AG20443 (cell line): Measurements from ENCODE around the gene GAGE13.
"Not testable (repeated sequence)": the region's sequence is repeated elsewhere in the genome, so short reads cannot be mapped to it uniquely, and the experiment has no call there.

ENCODE experiments used
- DNase-seq: peaks from one replicate; pipeline ENCODE4 v3.0.0; 2012; ENCODE audit warnings: low spot score, mixed read lengths

GAGE13 gene, protein sequence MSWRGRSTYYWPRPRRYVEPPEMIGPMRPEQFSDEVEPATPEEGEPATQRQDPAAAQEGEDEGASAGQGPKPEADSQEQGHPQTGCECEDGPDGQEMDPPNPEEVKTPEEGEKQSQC

DNA sequence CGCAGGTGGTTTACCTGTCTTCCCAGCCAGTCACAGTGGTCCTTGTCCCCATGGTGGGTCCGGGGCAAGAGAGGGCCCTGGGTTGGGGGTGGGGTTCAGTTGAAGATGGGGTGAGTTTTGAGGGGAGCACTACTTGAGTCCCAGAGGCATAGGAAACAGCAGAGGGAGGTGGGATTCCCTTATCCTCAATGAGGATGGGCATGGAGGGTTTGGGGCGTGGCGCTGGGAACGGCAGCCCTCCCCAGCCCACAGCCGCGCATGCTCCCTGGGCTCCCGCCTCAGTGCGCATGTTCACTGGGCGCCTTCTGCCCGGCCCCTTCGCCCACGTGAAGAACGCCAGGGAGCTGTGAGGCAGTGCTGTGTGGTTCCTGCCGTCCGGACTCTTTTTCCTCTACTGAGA is at the start of gene GAGE13:
GAGE13 (plus strand) TSS at position 301 of the 400 bp plus-strand sequence. CDS start 1,156 bp downstream, outside the sequence.
- DNase-seq, result not testable (repeated sequence)

DNA sequence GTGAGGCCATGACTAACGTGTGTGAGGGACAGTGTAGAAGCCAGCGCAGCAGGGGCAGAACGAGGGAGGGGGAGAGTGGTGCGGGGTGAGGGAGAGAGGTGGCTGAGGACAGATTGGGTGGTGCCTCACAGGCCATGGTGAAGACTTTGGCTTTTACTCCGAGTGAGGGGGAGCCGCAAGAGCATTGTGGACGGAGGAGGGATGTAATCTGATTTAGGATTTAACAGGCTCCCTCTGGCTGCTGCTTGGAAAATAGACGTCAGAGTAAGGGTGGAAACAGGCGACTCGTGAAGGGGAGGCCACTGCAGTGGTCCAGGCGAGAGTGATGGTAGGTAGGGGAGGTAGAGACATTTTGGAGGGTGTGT is 48.8 kb upstream of the GAGE13 start:
- peak; percentile 29 for DNase-seq

DNA sequence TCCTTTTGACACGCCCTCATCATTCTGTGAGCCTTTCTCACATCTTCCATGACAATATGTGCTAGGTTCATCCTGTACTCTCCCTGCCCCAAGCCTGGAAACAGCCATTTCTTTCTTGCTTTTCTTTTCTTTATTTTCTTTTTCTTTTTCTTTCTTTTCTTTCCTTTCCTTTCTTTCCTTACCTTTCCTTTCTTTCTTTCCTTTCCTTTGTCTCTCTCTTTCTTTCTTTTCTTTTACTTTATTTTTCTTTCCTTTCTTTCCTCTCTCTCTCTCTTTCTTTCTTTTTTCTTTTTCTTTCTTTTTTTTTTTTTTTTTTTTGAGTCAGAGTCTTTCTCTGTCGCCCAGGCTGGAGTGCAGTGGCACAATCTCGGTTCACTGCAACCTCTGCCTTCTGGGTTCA is 47.2 kb upstream of the GAGE13 start:
- no peak for DNase-seq

DNA sequence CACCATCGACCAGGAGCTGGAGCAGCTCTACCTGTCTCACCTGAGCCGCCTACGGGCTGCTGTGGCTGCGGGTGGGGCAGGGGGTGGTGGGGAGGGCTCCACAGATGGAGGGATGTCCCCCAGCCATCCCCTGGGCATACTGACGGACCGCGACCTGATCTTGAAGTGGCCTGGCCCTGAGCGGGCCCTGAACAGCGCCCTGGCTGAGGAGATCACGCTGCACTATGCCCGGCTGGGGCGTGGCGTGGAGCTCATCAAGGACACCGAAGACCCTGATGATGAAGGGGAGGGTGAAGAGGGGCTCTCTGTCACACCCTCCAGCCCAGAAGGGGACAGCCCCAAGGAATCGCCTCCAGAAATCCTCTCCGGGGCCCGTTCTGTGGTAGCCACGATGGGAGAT is 45.2 kb upstream of the GAGE13 start:
- DNase-seq, result no peak

DNA sequence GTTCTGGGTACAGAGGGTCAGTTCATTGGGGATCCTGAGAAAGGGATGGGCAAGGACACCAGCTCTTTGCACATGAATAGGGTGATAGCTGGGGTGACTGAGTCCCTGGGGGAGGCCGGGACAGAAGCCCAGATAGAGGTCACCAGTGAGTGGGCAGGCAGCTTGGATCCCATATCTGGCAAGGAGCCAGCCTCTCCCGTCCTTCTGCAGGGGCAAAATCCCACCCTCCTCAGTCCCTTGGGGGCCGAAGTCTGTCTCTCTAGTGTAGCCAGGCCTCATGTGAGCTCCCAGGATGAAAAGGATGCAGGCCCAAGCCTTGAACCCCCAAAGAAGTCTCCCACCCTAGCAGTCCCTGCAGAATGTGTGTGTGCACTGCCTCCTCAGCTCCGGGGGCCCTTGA is 44.8 kb upstream of the GAGE13 start:
- DNase-seq, result no peak

DNA sequence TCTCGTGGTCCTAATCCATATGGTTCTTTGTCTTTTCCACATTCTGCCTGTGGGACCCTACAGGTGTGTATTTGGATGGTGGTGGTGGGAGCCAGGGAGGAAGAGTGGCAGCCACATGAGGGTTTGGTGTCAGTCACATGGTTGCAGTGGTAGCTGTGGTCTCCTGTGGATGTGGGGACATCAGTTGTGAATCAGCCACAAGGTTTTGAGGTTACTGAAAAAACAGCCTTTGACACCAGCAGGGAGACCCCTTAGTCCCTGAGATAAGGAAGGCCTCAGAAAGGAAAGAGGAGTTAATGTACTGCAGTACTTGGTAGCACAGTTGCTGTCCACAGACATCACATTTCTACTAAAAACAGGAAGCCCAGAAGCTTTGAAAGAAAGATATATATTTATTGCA is 43.7 kb upstream of the GAGE13 start:
- DNase-seq, result no peak

DNA sequence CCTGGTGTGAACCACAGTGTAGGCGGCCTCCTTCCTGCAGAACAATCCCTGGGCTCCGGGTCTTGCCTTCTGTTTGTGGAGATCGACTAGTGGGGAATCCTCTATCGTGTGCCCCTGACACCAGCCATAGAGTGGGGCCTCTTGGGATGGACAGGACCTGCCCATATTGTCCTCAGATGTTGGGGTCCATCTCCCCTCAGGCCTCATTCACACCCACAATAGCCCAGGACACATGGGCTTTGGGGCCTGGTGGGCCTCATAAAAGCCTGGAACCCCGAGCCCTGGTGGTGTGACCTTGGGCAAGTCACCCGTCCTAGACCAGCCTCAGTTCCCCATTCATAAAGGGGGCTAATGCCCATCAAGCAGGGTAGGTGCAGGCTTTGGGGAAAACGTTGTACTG is 41.2 kb upstream of the GAGE13 start:
- DNase-seq, result no peak

DNA sequence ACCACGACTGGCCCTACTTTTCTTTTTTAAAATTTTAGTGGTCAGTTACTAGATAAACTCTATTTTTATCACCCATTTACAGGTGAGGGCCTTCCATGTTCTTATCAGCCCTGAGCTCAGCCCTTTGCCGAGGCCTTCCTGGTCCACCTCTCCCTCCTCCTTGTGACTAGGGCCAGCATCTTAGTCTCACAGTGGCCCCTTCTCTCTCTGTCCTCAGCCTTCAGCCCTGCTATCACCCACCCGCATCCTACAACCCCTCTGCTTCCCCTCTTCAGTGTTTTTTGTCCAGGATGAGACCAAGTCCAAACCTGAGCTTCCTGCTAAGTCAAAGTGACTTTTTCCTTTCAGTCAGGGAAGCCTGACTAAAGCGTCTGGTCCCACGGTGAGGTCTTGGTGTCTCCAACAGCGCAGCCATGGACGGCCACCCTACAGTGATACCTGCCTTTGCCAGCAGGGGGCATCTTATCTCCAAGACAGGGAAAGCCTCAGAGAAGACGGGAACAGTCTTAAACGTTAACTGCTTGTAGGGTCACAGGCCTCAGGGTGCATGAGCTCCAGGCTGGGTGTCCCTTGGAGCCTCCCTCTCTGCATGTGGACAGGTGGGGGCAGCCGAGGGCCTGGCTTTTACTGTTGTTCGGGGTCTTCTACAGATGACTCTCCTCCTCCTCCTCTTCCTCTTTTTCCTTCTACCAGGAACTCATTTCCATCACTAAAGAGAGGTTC is 39.6 kb upstream of the GAGE13 start:
- DNase-seq, result peak; percentile 51

DNA sequence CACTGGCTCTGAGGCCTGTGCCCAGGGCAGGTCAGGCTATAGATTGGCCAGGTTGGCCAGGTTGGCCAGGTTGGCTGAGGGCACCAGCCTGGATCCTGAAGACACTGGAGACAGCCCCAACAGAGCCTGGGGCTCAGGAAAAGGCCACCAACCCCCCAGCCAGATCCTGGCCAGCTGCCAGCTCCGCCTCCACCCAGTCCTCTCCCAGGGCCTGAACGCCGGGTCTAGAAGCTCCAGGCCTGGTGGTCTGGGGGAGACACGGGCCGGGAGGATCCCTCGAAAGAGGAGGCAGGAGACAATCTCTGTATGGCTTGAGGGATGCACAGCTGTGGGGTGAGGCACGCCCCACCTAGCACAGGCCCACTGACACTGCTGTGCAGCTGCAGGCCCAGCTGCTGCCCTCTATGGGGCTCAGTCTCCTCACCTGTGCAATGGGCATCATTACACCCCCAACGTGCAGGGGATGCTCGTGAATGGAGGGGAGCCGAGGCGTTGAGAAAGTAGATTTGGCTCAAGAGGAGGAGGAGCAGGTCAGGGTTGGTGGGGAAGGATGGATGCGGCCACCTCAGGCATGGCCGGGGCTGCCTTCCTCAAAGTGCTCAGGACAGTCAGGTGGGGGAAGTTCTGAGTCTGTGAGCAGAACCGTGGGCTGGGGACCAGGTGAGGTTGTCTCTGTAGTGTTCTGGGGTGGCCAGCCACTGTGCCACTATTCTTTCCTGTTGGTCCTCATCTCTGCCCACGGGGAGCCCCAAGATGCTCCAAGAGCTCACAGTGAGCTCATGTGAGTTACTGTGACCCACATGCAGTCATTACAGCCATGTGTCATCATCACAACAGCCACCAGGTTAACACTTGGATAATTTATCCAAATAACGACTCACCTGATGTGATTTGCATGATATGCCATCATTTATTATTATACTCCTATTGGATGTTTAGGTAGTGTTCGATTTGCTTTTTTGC is 38.7 kb upstream of the GAGE13 start:
- DNase-seq, result no peak

DNA sequence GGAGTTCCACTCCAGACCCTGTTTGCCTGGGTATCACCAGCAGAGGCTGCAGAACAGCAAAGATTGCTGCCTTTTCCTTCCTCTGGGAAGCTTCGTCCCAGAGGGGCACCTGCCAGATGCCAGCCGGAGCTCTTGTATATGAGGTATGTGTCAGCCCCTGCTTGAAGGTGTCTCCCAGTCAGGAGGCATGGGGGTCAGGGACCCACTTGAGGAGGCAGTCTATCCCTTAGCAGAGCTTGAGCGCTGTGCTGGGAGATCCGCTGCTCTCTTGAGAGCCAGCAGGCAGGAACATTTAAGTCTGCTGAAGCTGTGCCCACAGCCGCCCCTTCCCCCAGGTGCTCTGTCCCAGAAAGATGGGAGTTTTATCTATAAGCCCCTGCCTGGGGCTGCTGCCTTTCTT is 32.1 kb upstream of the GAGE13 start:
- not testable (repeated sequence) for DNase-seq

DNA sequence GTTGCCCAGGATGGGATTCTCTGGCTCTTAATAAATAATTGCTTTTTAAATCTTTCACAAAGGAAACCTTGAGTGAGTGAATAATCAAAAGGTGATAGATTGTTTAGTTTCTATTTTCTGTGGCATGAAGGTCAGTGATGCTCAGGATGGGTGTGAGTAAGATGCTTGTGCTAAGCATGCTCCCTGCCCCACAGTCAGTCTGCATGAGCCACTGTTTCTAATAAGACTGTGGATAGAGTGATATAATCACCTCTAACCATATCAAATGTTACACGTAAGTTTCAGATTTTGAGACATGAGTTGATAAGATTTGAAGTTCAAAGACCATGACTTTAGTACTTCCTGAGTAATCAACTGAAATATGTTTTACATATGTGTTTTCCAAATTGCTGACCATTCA is 30.7 kb upstream of the GAGE13 start:
- DNase-seq, result no peak

DNA sequence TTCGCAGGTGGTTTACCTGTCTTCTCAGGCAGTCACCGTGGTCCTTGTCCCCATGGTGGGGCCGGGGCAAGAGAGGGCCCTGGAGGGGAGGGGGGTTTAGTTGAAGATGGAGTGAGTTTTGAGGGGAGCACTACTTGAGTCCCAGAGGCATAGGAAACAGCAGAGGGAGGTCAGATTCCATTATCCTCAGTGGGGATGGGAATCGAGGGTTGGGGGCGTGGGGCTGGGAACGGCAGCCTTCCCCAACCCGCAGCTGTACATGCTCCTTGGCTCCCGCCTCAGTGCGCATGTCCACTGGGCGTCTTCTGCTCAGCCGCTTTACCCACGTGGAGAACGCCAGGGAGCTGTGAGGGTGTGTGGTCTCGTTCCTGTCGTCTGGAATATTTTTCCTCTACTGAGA is 28.0 kb upstream of the GAGE13 start, which contains the start of gene GAGE10:
GAGE10 (plus strand) TSS at position 301 of the 400 bp plus-strand sequence. CDS start 1,214 bp downstream, outside the sequence.
- DNase-seq, result no peak

DNA sequence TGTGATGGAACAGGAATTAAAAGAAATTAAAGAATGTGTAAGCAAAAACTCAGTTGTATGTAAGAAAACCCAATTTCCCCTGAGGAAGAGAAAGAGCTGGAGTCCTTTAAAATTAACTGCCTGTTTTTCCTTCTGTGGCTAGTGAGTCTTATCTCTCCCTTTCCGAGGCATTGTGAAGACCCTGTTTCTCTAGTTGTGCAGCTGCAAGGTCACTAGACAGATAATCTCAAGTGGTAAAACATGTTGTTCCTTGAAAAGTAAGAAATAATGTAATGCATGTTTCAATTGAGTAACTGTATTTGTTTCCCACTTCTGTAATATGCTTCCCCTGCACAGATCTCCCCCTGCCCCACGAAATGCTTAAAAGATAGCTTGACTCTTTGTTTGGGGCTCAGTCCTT is 23.6 kb upstream of the GAGE13 start:
- DNase-seq, result not testable (repeated sequence)

DNA sequence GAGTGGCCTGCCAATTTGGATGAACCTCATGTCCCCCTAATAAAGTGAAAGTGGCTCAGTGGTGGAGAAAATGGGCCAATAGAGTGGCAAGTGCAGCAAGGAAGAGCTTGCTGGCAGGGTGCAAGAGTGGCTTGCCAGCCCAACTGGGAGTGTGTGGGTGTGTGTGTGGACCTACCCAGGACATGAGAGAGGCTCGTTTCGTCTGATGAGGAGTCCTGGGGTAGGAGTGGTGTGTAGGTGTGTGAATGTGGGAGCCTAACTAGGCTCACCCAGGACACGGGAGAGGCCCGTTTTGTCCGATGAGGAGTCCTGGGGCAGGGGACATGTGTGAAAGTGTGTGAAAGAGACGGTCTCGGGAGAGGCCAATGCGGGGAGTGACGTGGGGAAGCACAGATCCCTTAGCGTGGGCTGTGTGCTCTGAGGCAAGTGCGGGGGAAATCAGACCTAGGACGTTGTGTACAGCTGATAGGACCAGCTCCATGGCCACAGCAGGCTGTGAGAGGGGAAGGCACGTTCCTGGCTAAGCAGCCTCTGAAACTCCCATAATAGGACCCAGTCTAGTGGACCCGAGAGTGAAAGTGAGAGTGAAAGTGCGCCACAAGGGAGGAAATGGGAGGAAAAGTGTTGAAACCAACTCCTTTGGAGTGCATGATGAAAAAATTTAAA is 22.6 kb upstream of the GAGE13 start:
- peak; percentile 14 for DNase-seq

DNA sequence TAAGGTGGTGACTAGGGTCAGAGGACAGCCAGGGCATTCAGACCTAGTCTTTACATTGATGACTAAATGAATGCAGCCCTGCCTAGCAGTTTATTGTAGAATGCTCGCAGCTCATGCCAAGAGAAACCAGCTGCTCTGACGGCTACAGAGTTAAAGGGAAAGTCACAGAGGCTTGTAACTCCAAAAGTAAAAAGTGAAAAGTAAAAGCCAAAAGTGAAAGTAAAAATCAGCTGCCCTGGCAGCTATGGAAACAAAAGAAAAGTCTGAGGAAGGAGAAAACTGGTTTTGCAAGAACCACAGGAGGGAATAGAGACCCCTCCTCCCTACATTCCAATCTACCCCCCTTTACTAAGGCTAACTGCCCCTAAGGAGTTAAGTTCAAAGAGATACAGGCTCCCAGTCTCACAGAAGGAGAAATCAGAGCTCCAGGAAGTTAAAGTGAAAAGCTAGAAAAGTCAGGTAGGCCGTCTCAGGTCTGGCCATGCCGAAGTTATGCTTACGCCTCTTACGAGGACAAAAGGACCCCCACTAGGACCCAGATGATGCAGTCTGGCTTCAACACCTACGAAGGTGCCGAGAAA is 21.9 kb upstream of the GAGE13 start:
- DNase-seq, result no peak

DNA sequence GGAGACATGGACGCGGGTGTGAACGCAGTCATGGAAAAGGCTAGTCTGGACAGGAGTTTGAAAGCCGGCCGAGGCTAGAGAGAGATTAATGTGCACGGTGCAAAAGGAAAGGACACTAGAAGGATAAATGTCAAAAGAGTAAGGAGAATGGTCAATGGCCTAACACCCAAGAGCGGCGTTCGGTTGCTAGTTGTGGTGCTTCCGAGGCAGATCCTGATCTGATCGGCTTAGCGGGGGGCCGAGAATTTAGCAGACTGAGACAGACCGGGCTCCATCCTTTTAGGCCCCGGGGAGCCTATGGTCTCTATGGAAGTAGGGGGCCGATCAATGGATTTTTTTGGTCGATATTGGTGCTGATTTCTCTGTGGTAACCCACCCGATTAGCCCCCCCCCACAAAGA is 21.0 kb upstream of the GAGE13 start:
- DNase-seq, result no peak

DNA sequence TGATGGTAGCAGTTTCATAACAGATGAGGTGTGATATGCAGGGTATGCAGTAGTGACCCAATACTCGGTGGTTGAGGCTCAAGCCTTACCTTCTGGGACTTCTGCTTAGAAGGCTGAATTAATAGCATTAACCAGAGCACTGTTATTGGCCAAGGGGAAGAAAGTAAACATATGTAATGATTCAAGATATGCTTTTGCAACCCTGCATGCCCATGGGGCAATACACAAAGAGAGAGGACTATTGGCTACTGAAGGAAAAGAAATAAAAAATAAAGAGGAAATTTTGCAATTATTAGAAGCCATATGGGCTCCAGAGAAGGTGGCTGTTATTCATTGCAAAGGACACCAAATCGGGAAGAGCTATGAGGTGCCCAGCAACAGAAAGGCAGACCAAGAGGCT is 19.2 kb upstream of the GAGE13 start:
- DNase-seq, result no peak

DNA sequence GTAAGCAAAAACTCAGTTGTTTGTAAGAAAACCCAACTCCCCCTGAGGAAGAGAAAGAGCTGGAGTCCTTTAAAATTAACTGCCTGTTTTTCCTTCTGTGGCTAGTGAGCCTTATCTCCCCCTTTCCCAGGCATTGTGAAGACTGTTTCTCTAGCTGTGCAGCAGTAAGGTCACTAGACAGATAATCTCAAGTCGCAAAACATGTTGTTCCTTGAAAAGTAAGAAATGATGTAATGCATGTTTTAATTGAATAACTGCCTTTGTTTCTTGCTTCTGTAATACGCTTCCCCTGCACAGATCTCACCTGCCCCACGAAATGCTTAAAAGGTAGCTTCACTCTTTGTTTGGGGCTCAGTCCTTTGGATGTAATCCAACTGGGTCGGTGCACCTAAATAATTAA is 15.3 kb upstream of the GAGE13 start:
- no peak for DNase-seq

DNA sequence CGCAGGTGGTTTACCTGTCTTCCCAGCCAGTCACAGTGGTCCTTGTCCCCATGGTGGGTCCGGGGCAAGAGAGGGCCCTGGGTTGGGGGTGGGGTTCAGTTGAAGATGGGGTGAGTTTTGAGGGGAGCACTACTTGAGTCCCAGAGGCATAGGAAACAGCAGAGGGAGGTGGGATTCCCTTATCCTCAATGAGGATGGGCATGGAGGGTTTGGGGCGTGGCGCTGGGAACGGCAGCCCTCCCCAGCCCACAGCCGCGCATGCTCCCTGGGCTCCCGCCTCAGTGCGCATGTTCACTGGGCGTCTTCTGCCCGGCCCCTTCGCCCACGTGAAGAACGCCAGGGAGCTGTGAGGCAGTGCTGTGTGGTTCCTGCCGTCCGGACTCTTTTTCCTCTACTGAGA is 9.6 kb upstream of the GAGE13 start, which contains the start of gene GAGE12J:
GAGE12J (plus strand) TSS at position 301 of the 400 bp plus-strand sequence. CDS start 1,157 bp downstream, outside the sequence.
- DNase-seq, result not testable (repeated sequence)

DNA sequence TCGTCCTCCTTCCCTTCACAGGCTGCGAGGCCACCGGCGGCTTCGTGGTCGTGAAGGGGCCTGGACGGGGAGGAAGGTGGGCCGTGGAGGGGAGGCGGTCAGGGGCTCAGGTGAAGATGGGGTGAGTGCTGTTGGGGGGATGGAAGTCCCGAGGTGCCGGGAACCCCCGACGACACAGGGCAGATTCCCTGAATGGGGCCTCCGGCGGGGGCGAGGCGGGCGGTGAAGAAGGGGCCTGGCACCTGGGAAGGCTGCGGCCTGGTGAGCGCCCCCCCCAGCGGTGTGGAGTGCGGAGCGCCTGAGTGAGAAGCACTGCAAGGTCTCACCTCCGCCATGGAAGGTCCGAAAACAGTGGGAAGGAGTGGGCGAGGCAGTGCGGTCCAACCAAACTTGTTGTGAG is 9.1 kb upstream of the GAGE13 start:
- DNase-seq, result not testable (repeated sequence)

DNA sequence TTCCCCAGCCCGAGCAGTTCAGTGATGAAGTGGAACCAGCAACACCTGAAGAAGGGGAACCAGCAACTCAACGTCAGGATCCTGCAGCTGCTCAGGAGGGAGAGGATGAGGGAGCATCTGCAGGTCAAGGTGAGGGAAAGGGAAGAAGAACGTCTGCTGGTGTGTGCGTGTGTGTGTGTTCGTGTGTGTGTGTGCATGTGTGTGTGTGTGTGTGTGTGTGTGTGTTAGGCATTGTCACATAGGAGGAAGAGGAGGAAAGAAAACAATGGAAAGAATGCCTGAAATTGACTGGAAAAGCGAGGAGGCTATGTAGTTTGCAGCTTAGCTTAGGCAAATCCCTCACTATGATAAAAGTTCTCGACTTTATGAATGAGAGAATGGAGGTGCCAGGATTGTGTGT is 7.6 kb upstream of the GAGE13 start:
- not testable (repeated sequence) for DNase-seq

DNA sequence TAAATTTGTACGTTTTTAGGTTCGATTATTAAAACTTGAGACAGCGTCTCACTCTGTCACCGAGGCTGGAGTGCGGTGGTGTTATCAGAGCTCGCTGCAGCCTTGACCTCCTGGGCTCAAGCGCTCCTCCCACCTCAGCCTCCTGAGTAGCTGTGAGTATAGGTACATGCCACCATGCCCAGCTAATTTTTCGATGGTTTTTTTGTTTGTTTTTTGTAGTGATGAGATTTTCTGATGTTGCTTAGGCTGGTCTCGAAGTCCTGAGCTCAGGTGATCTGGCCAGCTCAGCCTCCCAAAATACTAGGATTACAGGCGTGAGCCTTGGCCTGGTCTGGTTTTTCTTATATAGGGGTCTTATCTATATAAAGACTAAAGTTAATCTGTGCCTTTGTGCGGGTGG is 961 bp upstream of the GAGE13 start:
- not testable (repeated sequence) for DNase-seq
